ENCODE results near the gene CSTA.

GRCh38 chr3:122353893-122354401 lies 28.9 kb downstream of the CSTA start:
- TF ChIP-seq POLR2A (IDR thresholded peaks at IDR 0.05) (no peak), CTCF (IDR thresholded peaks at IDR 0.05) (no peak)
